H1 (cell line): Measurements from ENCODE around the gene PSMC4. TPM values are rescaled to one million over a fixed set of nuclear protein-coding genes. Genes with fewer than 3 reads are reported as not detected.

Experiments
- CTCF ChIA-PET: fragments of 300-600 bp; sonication (Branson Sonifier 250); formaldehyde crosslinking; loops from one replicate; lab custom pipeline; 2021; ENCODE audit not compliant: partially characterized antibody; lab: Charles Lee
- POLR2A ChIA-PET: fragments of 300-600 bp; sonication (Branson Sonifier 250); formaldehyde crosslinking; loops from one replicate; lab custom pipeline; 2021; ENCODE audit warnings: inconsistent platforms; ENCODE audit not compliant: partially characterized antibody; lab: Charles Lee
- DNase-seq, 2 experiments: peaks; one replicate each; pipeline versions ENCODE4 v3.0.0 to v3.0.0-alpha.2; 2010 to 2022; ENCODE audit warnings: low spot score in 2 of 2, low read depth in 1 of 2, mixed read lengths in 1 of 2
- FAIRE-seq: peaks from 2 replicates; lab custom pipeline; 2011; peaks lifted over from hg19 to GRCh38; lab: Jason Lieb, UNC
- H2AFZ ChIP-seq: 2 replicates; pipeline ENCODE4 v1.8.1; 2012; ENCODE audit warnings: low read length, inconsistent platforms
- H2AK5ac ChIP-seq: 2 replicates; pipeline ENCODE4 v1.6.1; 2013; ENCODE audit warnings: low read depth, low read length
- H2BK120ac ChIP-seq: replicated peaks from 2 replicates; pipeline ENCODE3; 2013; ENCODE audit warnings: low read depth, low read length, inconsistent platforms
- H2BK12ac ChIP-seq: 2 replicates; pipeline ENCODE4 v1.6.1; 2013; ENCODE audit warnings: low read depth, low read length
- H2BK15ac ChIP-seq: 2 replicates; pipeline ENCODE4 v1.6.1; 2013; ENCODE audit warnings: low read length
- H2BK20ac ChIP-seq: 2 replicates; pipeline ENCODE4 v1.6.1; 2013; ENCODE audit warnings: low read length
- H2BK5ac ChIP-seq: 2 replicates; pipeline ENCODE4 v1.6.1; 2013; ENCODE audit warnings: low read depth, low read length
- H3K14ac ChIP-seq: 2 replicates; pipeline ENCODE4 v1.6.1; 2013; ENCODE audit warnings: inconsistent platforms; ENCODE audit not compliant: insufficient read length
- H3K18ac ChIP-seq: 2 replicates; pipeline ENCODE4 v1.6.1; 2013; ENCODE audit warnings: low read length; ENCODE audit errors: extremely low read depth
- H3K23ac ChIP-seq: 2 replicates; pipeline ENCODE4 v1.6.1; 2013; ENCODE audit warnings: inconsistent platforms; ENCODE audit not compliant: insufficient read length
- H3K23me2 ChIP-seq: 2 replicates; pipeline ENCODE4 v1.6.1; 2013; ENCODE audit warnings: low read depth, low read length
- H3K27ac ChIP-seq: 2 replicates; pipeline ENCODE4 v1.6.1; 2011; ENCODE audit warnings: low read depth, low read length, inconsistent platforms
- H3K27me3 ChIP-seq, 4 experiments: replicated peaks in 1 of 4; 1 replicate in 1 of 4; 2 replicates in 3 of 4; pipeline versions ENCODE4 v1.6.1 to v1.8.1; 2011 to 2013; ENCODE audit warnings: low read length in 3 of 4, mild to moderate bottlenecking in 3 of 4, inconsistent platforms in 2 of 4, mixed read lengths in 2 of 4, moderate library complexity in 1 of 4; ENCODE audit not compliant: control insufficient read depth in 3 of 4, insufficient read depth in 3 of 4; ENCODE audit errors: extremely low read depth in 1 of 4
- H3K36me3 ChIP-seq, 4 experiments: 2 replicates each; pipeline versions ENCODE4 v1.6.1 to v1.8.1; 2011 to 2013; ENCODE audit warnings: mild to moderate bottlenecking in 4 of 4, low read length in 3 of 4, moderate library complexity in 2 of 4, control low read depth in 1 of 4, inconsistent platforms in 1 of 4; ENCODE audit not compliant: insufficient read depth in 4 of 4, control insufficient read depth in 2 of 4
- H3K4ac ChIP-seq: replicated peaks from 2 replicates; pipeline ENCODE3; 2013; ENCODE audit warnings: low read length, low read depth, mixed read lengths, inconsistent platforms; ENCODE audit not compliant: insufficient read length
- H3K4me1 ChIP-seq, 4 experiments: replicated peaks in 1 of 4; 1 replicate in 1 of 4; 2 replicates in 3 of 4; pipeline versions ENCODE4 v1.6.1 to v1.8.1; 2011 to 2013; ENCODE audit warnings: low read length in 3 of 4, inconsistent platforms in 2 of 4, mixed read lengths in 1 of 4; ENCODE audit not compliant: insufficient read depth in 4 of 4, control insufficient read depth in 3 of 4
- H3K4me2 ChIP-seq, 2 experiments: 2 replicates each; pipeline versions ENCODE4 v1.6.1 to v1.8.1; 2011 to 2013; ENCODE audit warnings: low read depth in 2 of 2, low read length in 2 of 2, control low read depth in 1 of 2, inconsistent platforms in 1 of 2, mild to moderate bottlenecking in 1 of 2; ENCODE audit not compliant: insufficient read depth in 1 of 2
- H3K4me3 ChIP-seq, 4 experiments: fragments of 200-600, 300-600 bp in 1 of 4; sonication (generic), shearing (Covaris generic), sonication (Bioruptor Twin) in 1 of 4; 2 replicates each; pipeline versions ENCODE4 v1.5.1 to v1.8.1; 2011 to 2016; ENCODE audit warnings: low read length in 4 of 4, low read depth in 3 of 4, control low read depth in 2 of 4, inconsistent platforms in 2 of 4, mild to moderate bottlenecking in 2 of 4, mixed read lengths in 1 of 4, moderate library complexity in 1 of 4; ENCODE audit not compliant: insufficient read depth in 2 of 4; ENCODE audit errors: extremely low read depth in 1 of 4
- H3K56ac ChIP-seq: replicated peaks from 2 replicates; pipeline ENCODE3; 2013; ENCODE audit warnings: low read depth, mild to moderate bottlenecking, mixed read lengths, low read length, inconsistent platforms; ENCODE audit not compliant: insufficient read length
- H3K79me1 ChIP-seq: 2 replicates; pipeline ENCODE4 v1.6.1; 2013; ENCODE audit warnings: low read depth, low read length, control low read depth
- H3K79me2 ChIP-seq, 2 experiments: 2 replicates each; pipeline versions ENCODE4 v1.6.1 to v1.8.1; 2012 to 2013; ENCODE audit warnings: low read length in 2 of 2, mild to moderate bottlenecking in 2 of 2, inconsistent platforms in 1 of 2; ENCODE audit not compliant: insufficient read depth in 2 of 2, control insufficient read depth in 1 of 2
- H3K9ac ChIP-seq, 4 experiments: replicated peaks in 1 of 4; 1 replicate in 1 of 4; 2 replicates in 3 of 4; pipeline versions ENCODE4 v1.6.1 to v1.8.1; 2011 to 2013; ENCODE audit warnings: low read depth in 3 of 4, low read length in 3 of 4, control low read depth in 2 of 4, mild to moderate bottlenecking in 2 of 4, moderate library complexity in 2 of 4, inconsistent platforms in 1 of 4; ENCODE audit errors: extremely low read depth in 1 of 4
- H3K9me3 ChIP-seq, 2 experiments: 2 replicates each; pipeline versions ENCODE4 v1.6.1 to v1.8.1; 2012 to 2013; ENCODE audit warnings: mild to moderate bottlenecking in 2 of 2, moderate library complexity in 2 of 2, control low read depth in 1 of 2, inconsistent platforms in 1 of 2, low read depth in 1 of 2, low read length in 1 of 2, mixed read lengths in 1 of 2; ENCODE audit not compliant: insufficient read depth in 2 of 2
- H4K20me1 ChIP-seq, 2 experiments: replicated peaks in 1 of 2; 2 replicates each; pipeline versions ENCODE3 to v1.8.1; 2011 to 2013; ENCODE audit warnings: inconsistent platforms in 2 of 2, low read length in 2 of 2, mild to moderate bottlenecking in 1 of 2; ENCODE audit not compliant: insufficient read depth in 2 of 2, control insufficient read depth in 1 of 2
- H4K5ac ChIP-seq: 2 replicates; pipeline ENCODE4 v1.6.1; 2013; ENCODE audit warnings: low read length, low read depth, mixed read lengths, inconsistent platforms; ENCODE audit not compliant: insufficient read length
- H4K8ac ChIP-seq: 2 replicates; pipeline ENCODE4 v1.8.0; 2013; ENCODE audit warnings: mild to moderate bottlenecking, moderate library complexity, low read length, inconsistent platforms; ENCODE audit not compliant: insufficient read depth; ENCODE audit errors: extremely low read depth
- H4K91ac ChIP-seq: replicated peaks from 2 replicates; pipeline ENCODE3; 2013; ENCODE audit warnings: low read length, mixed read lengths, inconsistent platforms; ENCODE audit not compliant: insufficient read length
- ASH2L ChIP-seq: fragments of 200-600, 300-600 bp; sonication (generic); IDR thresholded peaks from one replicate; pipeline ENCODE4 v1.7.1; 2017; ENCODE audit warnings: low read length
- BRCA1 ChIP-seq: IDR thresholded peaks from 2 replicates; pipeline ENCODE4 v1.6.1; 2012; ENCODE audit warnings: low read depth, low read length, improper control_type of control experiment
- CHD1 ChIP-seq: IDR thresholded peaks from 2 replicates; pipeline ENCODE4 v1.6.1; 2012; ENCODE audit warnings: low read depth, low read length, improper control_type of control experiment
- CTBP2 ChIP-seq: IDR thresholded peaks from 2 replicates; pipeline ENCODE4 v1.7.0; 2011; ENCODE audit warnings: borderline replicate concordance, mild to moderate bottlenecking, moderate library complexity, mixed read lengths, low read length; ENCODE audit not compliant: insufficient read depth, insufficient read length
- EGR1 ChIP-seq: IDR thresholded peaks from 2 replicates; pipeline ENCODE4 v1.6.1; 2011; ENCODE audit warnings: low read depth, low read length, borderline replicate concordance
- EP300 ChIP-seq, 2 experiments: IDR thresholded peaks; 1 replicate in 1 of 2; 2 replicates in 1 of 2; pipeline ENCODE4 v1.6.1; 2011 to 2012; ENCODE audit warnings: low read depth in 2 of 2, low read length in 2 of 2, mild to moderate bottlenecking in 2 of 2, borderline replicate concordance in 1 of 2, inconsistent platforms in 1 of 2, moderate library complexity in 1 of 2
- FOSL1 ChIP-seq: IDR thresholded peaks from 2 replicates; pipeline ENCODE4 v1.6.1; 2011; ENCODE audit warnings: mild to moderate bottlenecking, low read depth, low read length, moderate library complexity; ENCODE audit not compliant: insufficient read depth
- JUND ChIP-seq: IDR thresholded peaks from 2 replicates; pipeline ENCODE4 v1.6.1; 2011; ENCODE audit warnings: mild to moderate bottlenecking, improper control_type of control experiment, low read length
- POLR2AphosphoS5 ChIP-seq: IDR thresholded peaks from 2 replicates; pipeline ENCODE4 v1.6.1; 2011; ENCODE audit warnings: low read depth, low read length
- SIN3A ChIP-seq, 2 experiments: IDR thresholded peaks in 1 of 2; conservative IDR thresholded peaks in 1 of 2; 2 replicates each; pipeline ENCODE4 v1.6.1; 2011 to 2012; ENCODE audit warnings: low read length in 2 of 2, improper control_type of control experiment in 1 of 2, low read depth in 1 of 2, mild to moderate bottlenecking in 1 of 2
- SP1 ChIP-seq: IDR thresholded peaks from 2 replicates; pipeline ENCODE4 v1.6.1; 2011; ENCODE audit warnings: low read depth, low read length
- TAF1 ChIP-seq: IDR thresholded peaks from 2 replicates; pipeline ENCODE4 v1.6.1; 2011; ENCODE audit warnings: mild to moderate bottlenecking, low read depth, low read length
- YY1 ChIP-seq: IDR thresholded peaks from 2 replicates; pipeline ENCODE4 v1.6.1; 2011; ENCODE audit warnings: low read depth, mild to moderate bottlenecking, low read length
- ZNF274 ChIP-seq: IDR thresholded peaks from 2 replicates; pipeline ENCODE4 v1.7.0; 2012; ENCODE audit warnings: low read length, borderline replicate concordance; ENCODE audit errors: extremely low read depth
- WGBS, 2 experiments: shearing (Covaris generic) in 1 of 2; methylation state at CpG; one replicate each; pipeline versions ENCODE4 v1.1.6 to v1.1.7; 2013 to 2015; ENCODE audit warnings: low lambda C conversion rate in 2 of 2, mixed read lengths in 2 of 2, inconsistent platforms in 1 of 2, low coverage in 1 of 2, missing lambda C conversion rate in 1 of 2; ENCODE audit not compliant: insufficient replicate concordance in 2 of 2, insufficient coverage in 1 of 2, insufficient read length in 1 of 2; ENCODE audit errors: extremely low coverage in 1 of 2, missing lambda C conversion rate in 1 of 2; 5-methylcytosine and 5-hydroxymethylcytosine counted together
- polyA plus RNA-seq, 7 experiments: library from polyadenylated mRNA; depleted of rRNA in 3 of 7; stranded (reverse) in 5 of 7; unstranded in 2 of 7; fragments of >200 nt in 5 of 7; fragments of 200-250 nt in 2 of 7; gene quantifications; 1 replicate in 5 of 7; 2 replicates in 1 of 7; 4 replicates in 1 of 7; pipeline versions ENCODE4 v1.2.1 to v1.2.3, GENCODE V29; 2011 to 2013; ENCODE audit warnings: missing spikeins in 2 of 7, mixed read lengths in 2 of 7
- total RNA-seq: library from RNA; stranded (reverse); fragmentation: NEBNext Ultra II Directional; extraction: Animal tissue kit (Norgen Biotek cat#: 25700); gene quantifications from 2 replicates; pipeline ENCODE4 v1.2.1, GENCODE V29; 2021
- TF ChIP-seq, protein P1 (sequence below): IDR thresholded peaks from 2 replicates; pipeline ENCODE4 v1.6.1; 2012; ENCODE audit warnings: inconsistent platforms

PSMC4 gene
- total and polyA plus RNA-seq, 2 of the 8 experiments (the other 6 are each of a cell fraction or from before 2014, with no cell fraction given): 116 to 126 TPM

DNA sequence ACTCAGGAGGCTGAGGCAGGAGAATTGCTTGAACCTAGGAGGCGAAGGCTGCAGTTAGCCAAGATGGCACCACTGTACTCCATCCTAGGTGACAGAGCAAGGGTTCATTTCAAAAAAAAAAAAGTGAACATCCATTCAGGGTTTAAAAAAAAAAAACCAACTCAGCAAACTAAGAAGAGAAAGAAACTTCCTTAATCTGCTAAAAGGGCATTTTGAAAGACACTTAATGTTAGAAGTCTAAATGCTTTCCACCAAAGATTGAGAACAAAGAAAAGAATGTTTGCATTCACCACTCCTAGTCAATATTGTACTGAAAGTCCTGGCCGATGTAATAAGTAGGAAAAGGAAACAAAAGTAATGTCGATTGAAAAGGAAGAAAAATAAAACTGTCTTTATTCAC lies 7.1 kb upstream of the PSMC4 start:
- peaks cover 0 to 4% (median 0%) of the 10 kb centered on the region in 4 experiments; a peak in 1 of 7 replicates for H3K4me1 ChIP-seq
- no peaks in the 10 kb centered on the region for H3K27me3 ChIP-seq
- no peak overlapping the region for H2BK120ac ChIP-seq
- H4K91ac ChIP-seq: no peak overlapping the region
- H3K36me3 ChIP-seq: no peaks in the 10 kb centered on the region
- no peaks in the 10 kb centered on the region for H4K20me1 ChIP-seq
- H3K4ac ChIP-seq: no peak overlapping the region
- H3K79me1 ChIP-seq: no peaks in the 10 kb centered on the region
- H4K5ac ChIP-seq: no peak overlapping the region
- DNase-seq (no peak), FAIRE-seq (no peak)
- no peaks in the 10 kb centered on the region for H3K9me3 ChIP-seq
- H3K4me2 ChIP-seq: no peak overlapping the region
- WGBS, 2 experiments: 80% methylated on average over 3 of the region's 3 CpGs; no CpG with 5 or more reads in 1 of the 2 experiments
- H3K18ac ChIP-seq: no peak overlapping the region
- POLR2A ChIA-PET: no interaction called here
- no peak overlapping the region for H3K56ac ChIP-seq
- no peak overlapping the region for H3K9ac ChIP-seq
- CTCF ChIA-PET: no interaction called here
- H4K8ac ChIP-seq: no peak overlapping the region
- H3K14ac ChIP-seq: no peak overlapping the region
- no peaks in the 10 kb centered on the region for H3K23me2 ChIP-seq
- no peak overlapping the region for H2BK20ac ChIP-seq
- no peak overlapping the region for H3K27ac ChIP-seq
- no peak overlapping the region for H3K23ac ChIP-seq
- no peak overlapping the region for H2AFZ ChIP-seq
- no peak overlapping the region for H2BK5ac ChIP-seq
- H2AK5ac ChIP-seq: no peak overlapping the region
- H3K79me2 ChIP-seq: no peaks in the 10 kb centered on the region
- H2BK15ac ChIP-seq: no peak overlapping the region
- no peak overlapping the region for H2BK12ac ChIP-seq
- no peak overlapping the region for H3K4me3 ChIP-seq
- TF ChIP-seq CHD1 (no peak), EP300 (IDR thresholded peaks at IDR 0.05; ENCODE audit: borderline replicate concordance in 1 of 2, low read depth in 2 of 2, low read length in 2 of 2) (no peak), ZNF274 (no peak), BRCA1 (no peak), CTBP2 (no peak), FOSL1 (no peak), ASH2L (no peak), POLR2AphosphoS5 (no peak), YY1 (no peak), TAF1 (no peak), SP1 (no peak), EGR1 (no peak), JUND (no peak), SIN3A (conservative IDR thresholded peaks at IDR 0.05 in 1 of 2, IDR thresholded peaks at IDR 0.05 in 1 of 2; ENCODE audit: low read depth in 1 of 2, low read length in 2 of 2) (no peak)
- TF ChIP-seq, protein P1, sequence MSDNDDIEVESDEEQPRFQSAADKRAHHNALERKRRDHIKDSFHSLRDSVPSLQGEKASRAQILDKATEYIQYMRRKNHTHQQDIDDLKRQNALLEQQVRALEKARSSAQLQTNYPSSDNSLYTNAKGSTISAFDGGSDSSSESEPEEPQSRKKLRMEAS: no peak
